Subcutaneous adipose tissue (tissue), 4 donors: Measurements from ENCODE around the gene THOC6. TPM values are rescaled to one million over a fixed set of nuclear protein-coding genes. Genes with fewer than 3 reads are reported as not detected.

Experiments
- CTCF ChIP-seq: fragments of 450-650 bp; IDR thresholded peaks from one replicate; pipeline ENCODE4 v1.5.1; 2016; ENCODE audit warnings: low read depth, mild to moderate bottlenecking, control low read depth, antibody characterized with exemption, moderate library complexity
- total RNA-seq, 4 donors: library from RNA; depleted of rRNA; stranded (reverse); fragments of >200 nt; gene quantifications; one replicate each; pipeline ENCODE4 v1.1.0, GENCODE V29; 2016

The THOC6 gene
- total RNA-seq, 4 donors from 2014 or later: 10.8 to 17.2 (median 13.8) TPM

- TF ChIP-seq CTCF: no peak
Measured at GRCh38 chr16:3017794-3018506, 5.9 kb upstream of the THOC6 start, which contains the start of gene CLDN6. Gene CLDN6, minus strand, starts transcription at chr16:3018183. Its CDS starts 2,162 bp downstream, at chr16:3016021.

GRCh38 chr16:3019594-3020246 is 4.1 kb upstream of the THOC6 start:
- no peak for TF ChIP-seq CTCF

GRCh38 chr16:3020247-3020603 is 3.6 kb upstream of the THOC6 start, which contains the start of gene TNFRSF12A:
Gene TNFRSF12A, plus strand, starts transcription at chr16:3020368. Its CDS starts 30 bp downstream, at chr16:3020398.
- no peak for TF ChIP-seq CTCF

GRCh38 chr16:3020604-3021448 is 3.0 kb upstream of the THOC6 start:
- no peak for TF ChIP-seq CTCF

GRCh38 chr16:3021449-3022207 is 2.2 kb upstream of the THOC6 start:
- TF ChIP-seq CTCF: no peak

GRCh38 chr16:3022208-3022683 is 1.6 kb upstream of the THOC6 start:
- TF ChIP-seq CTCF: no peak
